K562 treated with DMSO at 1 percent for 12 hours (cell line): ENCODE measurements around the gene EPS8L3. TPM values are rescaled to one million over a fixed set of nuclear protein-coding genes. Genes with fewer than 3 reads are reported as not detected.

ENCODE experiments used
- total RNA-seq: library from RNA; unstranded; fragments of 300-600 nt; gene quantifications from 2 replicates; pipeline ENCODE4 v1.2.3, GENCODE V29; 2022; ENCODE audit not compliant: insufficient read depth

The EPS8L3 gene, protein sequence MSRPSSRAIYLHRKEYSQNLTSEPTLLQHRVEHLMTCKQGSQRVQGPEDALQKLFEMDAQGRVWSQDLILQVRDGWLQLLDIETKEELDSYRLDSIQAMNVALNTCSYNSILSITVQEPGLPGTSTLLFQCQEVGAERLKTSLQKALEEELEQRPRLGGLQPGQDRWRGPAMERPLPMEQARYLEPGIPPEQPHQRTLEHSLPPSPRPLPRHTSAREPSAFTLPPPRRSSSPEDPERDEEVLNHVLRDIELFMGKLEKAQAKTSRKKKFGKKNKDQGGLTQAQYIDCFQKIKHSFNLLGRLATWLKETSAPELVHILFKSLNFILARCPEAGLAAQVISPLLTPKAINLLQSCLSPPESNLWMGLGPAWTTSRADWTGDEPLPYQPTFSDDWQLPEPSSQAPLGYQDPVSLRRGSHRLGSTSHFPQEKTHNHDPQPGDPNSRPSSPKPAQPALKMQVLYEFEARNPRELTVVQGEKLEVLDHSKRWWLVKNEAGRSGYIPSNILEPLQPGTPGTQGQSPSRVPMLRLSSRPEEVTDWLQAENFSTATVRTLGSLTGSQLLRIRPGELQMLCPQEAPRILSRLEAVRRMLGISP
- total RNA-seq, result not detected in 2 replicates

DNA sequence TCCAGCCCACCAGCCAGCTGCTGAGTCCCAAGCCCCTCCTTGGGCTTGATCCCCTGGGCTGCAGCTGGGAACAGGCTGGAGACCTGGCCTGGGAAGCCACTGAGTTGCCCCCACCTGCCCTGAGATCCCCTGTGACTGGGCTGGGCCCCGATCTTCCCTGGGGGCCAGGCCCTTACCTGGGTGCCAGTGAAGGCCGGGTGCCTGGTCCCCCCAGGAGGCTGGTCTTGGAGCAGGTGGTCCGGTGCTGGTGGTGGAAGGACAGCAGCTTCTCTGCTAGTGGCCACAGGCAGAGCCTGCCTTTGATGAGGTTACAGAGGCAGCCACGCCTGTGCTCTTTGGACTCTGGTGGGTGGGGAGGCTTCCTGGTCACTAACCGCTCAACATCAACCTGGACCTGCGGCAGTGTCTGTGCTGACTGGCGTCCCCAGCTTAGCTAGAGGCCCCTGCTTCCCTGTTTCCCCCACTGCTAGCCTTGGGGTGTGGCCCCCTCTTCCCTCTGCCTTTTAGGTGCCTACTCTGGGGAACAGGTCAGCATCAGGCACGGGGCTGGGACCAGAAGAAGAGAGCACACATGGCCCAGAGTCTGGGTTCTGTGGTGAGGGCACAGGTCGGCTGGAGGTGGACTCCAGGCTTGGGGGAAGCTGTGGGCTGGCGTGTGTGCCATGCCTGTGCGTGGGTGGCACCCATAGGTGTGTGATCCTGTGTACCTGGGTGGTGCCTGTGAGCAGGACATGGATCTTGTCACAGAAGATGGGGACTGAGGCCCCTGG, at the start of gene EPS8L3:
TSS of gene EPS8L3 (minus strand) at position 278 of the 770 bp plus-strand sequence. CDS start 2,174 bp downstream, outside the sequence.

DNA sequence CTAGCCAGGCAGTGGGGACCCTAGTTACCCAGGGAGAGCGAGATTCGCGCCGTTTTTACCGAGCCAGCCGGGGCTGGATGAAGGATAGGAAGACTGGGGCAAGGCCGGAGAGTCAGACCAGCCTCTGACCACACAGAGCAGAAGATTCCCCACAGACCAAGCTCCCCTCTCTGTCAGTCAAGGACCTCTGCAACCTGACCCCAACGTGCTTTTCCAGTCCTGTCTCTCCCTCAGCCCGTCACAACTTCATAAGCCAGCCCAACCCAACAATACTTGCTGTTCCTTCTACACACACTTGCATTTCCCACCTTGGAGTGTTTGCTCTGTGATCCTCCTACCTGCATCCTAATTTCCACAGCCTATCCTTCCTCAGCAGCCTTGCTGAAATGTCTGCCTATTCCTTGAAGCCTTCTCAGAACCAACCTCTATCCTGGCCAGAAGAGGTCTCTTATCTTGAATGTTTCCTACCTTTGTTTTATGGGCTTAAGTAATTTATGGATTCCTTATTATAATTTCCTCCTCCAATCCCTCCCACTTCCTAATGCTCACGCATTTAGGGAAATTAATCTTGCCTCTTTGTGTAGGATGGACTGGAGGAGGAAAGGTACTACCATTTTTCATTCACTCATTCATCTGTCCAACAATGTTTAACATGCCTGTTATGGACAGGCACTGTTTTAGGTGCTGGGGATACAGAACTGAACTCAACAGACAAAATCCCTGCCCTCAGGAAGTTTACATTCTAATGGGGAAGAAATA, 22.9 kb downstream of the EPS8L3 start, which contains the start of gene GSTM3:
TSS of gene GSTM3 (minus strand) at position 424 of the 759 bp plus-strand sequence. CDS start 751 bp downstream, outside the sequence.

DNA sequence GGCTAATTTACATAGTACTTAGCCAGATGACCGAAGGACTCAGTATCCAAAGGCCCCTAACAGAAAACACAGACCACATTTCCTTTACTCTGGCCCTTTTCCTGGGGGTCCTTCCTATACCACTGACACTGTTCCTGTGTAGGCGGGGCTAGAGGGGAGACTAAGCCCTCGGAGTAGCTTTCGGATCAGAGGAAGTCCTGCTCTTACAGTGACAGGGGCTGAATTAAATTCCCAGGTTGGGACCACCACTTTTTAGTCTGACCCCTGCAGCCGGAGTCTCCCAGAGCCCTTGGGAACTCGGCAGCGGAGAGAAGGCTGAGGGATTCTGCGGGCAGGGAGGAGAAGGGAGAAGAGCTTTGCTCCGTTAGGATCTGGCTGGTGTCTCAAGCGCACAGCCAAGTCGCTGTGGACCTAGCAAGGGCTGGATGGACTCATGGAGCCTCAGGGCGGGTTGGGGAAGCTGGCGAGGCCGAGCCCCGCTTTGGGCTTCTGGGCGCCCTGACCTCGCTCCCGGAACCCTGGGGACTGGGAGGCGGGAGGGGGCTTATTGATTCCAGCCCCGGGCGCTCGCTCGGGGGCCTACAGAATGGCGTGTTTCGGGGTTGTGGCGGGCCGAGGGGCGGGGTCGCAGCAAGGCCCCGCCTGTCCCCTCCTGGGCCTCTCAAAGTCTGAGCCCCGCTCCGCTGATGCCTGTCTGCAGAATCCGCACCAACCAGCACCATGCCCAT, 52.0 kb downstream of the EPS8L3 start, which contains the start of gene GSTM5:
TSS of gene GSTM5 (plus strand) at position 659 of the 728 bp plus-strand sequence. CDS start at position 721, 62 bp downstream.

Other genes starting within 250 kb of the EPS8L3 start
- not detected in 2 replicates for gene GPR61, start 224.1 kb downstream of the EPS8L3 start, total RNA-seq
- gene GNAI3, start 215.3 kb downstream of the EPS8L3 start, total RNA-seq, result 3.7 and 7.7 TPM in 2 replicates
- not detected in 2 replicates for gene GNAT2, start 144.3 kb downstream of the EPS8L3 start, total RNA-seq
- gene AMPD2, start 144.1 kb downstream of the EPS8L3 start, total RNA-seq, result 29.3 and 54.4 TPM in 2 replicates
- 47.9 and 54.3 TPM in 2 replicates for gene GSTM4, start 107.8 kb downstream of the EPS8L3 start, total RNA-seq
- 6.4 and 21.0 TPM in 2 replicates for gene GSTM2, start 95.9 kb downstream of the EPS8L3 start, total RNA-seq
- gene GSTM1, start 76.1 kb downstream of the EPS8L3 start, total RNA-seq, result not detected in 2 replicates
- gene GSTM5, start 51.7 kb downstream of the EPS8L3 start, total RNA-seq, result not detected in 2 replicates
- gene GSTM3, start 22.9 kb downstream of the EPS8L3 start, total RNA-seq, result 22.4 and 30.1 TPM in 2 replicates
- 5.3 and 9.7 TPM in 2 replicates for gene CSF1, start 146.9 kb upstream of the EPS8L3 start, total RNA-seq
- gene AHCYL1, start 220.8 kb upstream of the EPS8L3 start, total RNA-seq, result 40.2 and 101 TPM in 2 replicates